Measurements from ENCODE around the gene HRK. TPM values are rescaled to one million over a fixed set of nuclear protein-coding genes. Genes with fewer than 3 reads are reported as not detected.
"Not testable (repeated sequence)": the region's sequence is repeated elsewhere in the genome, so short reads cannot be mapped to it uniquely, and the experiment has no call there.

HRK gene
- total RNA-seq, 1 experiment from 2014 or later = 11.9 TPM

DNA sequence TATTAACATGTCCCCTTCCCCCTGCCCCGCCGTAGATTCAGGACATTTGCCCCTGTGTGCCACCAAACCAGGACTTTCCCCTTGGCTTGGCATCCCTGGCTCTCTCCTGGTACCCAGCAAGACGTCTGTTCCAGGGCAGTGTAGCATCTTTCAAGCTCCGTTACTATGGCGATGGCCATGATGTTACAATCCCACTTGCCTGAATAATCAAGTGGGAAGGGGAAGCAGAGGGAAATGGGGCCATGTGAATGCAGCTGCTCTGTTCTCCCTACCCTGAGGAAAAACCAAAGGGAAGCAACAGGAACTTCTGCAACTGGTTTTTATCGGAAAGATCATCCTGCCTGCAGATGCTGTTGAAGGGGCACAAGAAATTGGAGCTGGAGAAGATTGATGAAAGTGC, 28.9 kb downstream of the HRK start:
- in situ Hi-C loops (cut with HindIII; ENCODE audit: low pct_unique_long_range_greater_than_20kb, low sequenced_read_pairs) = no loop called here
- no peak for DNase-seq (ENCODE audit: low read depth, low spot score)

DNA sequence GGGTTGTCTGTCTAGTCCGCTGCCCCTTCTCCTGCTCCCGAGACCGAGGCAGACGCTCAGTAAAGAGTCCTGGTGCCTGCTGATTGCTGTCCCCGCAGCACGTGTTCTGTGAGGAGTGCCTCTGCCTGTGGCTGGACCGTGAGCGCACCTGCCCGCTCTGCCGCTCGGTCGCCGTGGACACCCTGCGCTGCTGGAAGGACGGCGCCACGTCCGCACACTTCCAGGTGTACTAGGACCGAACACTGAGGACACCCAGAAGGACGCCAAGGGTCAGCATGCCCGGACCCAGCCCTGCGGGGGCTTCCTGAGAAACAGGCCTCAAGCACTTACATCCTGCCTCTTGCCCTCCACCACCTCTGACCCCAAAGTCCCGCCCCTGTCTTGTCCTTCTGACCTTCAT, 32.0 kb downstream of the HRK start:
- no peak for DNase-seq (ENCODE audit: low read depth, low spot score)
- in situ Hi-C loops (cut with HindIII; ENCODE audit: low pct_unique_long_range_greater_than_20kb, low sequenced_read_pairs) = no loop called here

DNA sequence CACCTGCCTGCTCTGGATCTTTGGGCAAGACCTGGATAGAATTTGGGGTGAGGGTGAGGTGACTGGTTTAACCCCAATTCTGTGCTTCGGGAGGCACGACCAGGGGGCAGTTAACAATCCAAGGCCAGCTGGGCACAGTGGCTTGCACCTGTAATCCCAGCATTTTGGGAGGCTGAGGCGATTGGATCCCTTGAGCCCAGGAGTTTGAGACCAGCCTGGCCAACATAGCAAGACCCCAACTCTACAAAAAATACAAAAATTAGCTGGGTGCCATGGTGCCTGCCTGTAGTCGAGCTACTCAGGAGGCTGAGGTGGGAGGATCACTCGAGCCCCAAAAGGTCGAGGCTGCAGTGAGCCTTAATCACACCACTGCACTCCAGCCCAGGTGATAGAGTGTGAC, 38.2 kb downstream of the HRK start:
- in situ Hi-C loops (cut with HindIII; ENCODE audit: low pct_unique_long_range_greater_than_20kb, low sequenced_read_pairs) = no loop called here
- DNase-seq (ENCODE audit: low read depth, low spot score) = no peak

DNA sequence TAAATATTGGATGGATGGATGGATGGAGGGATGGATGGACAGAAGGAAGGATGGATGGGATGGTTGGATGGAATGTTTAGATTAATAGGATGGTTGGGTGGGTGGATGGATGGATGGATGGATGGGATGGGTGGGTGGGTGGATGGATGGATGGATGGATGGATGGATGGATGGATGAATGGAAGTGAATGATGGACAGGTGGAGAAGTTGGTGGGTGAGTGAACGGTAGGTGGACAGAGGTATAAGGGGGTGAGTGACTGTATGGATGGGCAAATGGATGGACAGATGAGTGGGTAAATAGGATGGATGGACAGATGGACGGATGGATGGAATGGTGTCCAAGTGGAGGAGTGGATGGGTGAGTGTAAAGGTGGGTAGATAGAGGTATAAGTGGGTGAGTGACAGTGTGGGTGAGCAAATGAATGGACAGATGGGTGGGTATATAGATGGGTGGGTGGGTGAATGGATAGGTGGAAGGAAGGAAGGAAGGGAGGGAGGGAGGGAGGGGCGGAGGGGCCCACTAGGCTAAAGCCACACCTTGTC, 41.9 kb downstream of the HRK start:
- in situ Hi-C loops (cut with HindIII; ENCODE audit: low pct_unique_long_range_greater_than_20kb, low sequenced_read_pairs) = no loop called here
- no peak for DNase-seq (ENCODE audit: low read depth, low spot score)

DNA sequence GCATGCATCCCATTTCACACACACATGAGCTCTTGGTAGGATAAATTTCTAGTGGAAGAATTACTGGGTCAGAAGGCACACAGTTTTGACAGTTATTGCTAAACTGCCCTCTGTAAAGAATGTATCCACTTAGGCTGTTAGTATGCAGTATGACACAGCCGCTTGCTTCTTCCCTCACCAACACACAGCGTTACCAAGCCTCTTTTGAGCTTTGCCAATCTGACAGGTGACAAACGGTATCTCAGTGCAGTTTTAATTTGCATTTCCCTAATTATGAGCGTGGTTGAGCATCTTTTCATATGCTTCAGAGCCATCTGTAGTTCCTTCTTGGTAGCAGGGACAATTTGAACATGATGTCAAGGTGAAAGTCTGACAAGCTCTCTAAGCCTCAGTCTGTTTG, 42.9 kb downstream of the HRK start:
- no peak for DNase-seq (ENCODE audit: low read depth, low spot score)
- in situ Hi-C loops (cut with HindIII; ENCODE audit: low pct_unique_long_range_greater_than_20kb, low sequenced_read_pairs) = no loop called here

DNA sequence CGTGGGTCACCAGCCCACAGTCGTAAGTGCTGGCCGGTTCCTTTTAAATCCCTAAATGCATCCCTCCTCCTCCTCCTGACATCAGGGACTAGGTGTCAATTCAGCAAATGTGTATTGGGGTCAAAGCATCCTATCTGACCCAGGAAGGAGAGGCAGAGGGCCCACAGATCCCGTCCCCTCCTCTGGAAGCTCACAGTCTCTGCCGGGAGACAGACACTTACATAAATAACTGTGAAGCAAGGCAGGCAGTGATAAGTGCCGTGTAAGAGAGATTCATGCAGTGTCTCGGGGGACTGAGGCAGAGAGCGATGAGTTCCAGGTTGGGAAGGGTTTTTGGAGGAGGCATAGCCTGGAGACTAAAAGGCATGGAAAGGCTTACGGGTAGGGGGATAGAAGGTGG, 44.1 kb downstream of the HRK start:
- DNase-seq (ENCODE audit: low read depth, low spot score) = no peak
- in situ Hi-C loops (cut with HindIII; ENCODE audit: low pct_unique_long_range_greater_than_20kb, low sequenced_read_pairs) = no loop called here

DNA sequence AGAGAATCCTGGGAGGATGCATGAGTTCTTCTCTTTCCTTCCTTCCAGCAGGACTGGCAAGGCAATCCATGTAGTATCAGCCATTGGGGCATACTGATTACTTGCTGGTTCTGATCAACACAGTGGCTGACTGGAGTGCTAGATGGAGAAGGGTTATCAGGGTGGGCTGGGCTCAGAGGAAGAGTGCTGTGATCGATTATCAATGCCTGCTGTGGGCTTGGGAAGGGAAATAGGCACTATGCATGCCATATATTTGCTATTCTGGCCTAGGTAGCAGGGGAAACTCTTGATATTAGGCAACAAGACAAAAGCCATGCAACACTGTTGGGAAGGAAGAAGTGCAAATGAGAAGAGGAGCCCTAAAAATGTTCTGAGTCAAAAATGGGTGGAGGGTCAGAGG, 45.8 kb downstream of the HRK start:
- in situ Hi-C loops (cut with HindIII; ENCODE audit: low pct_unique_long_range_greater_than_20kb, low sequenced_read_pairs) = no loop called here
- no peak for DNase-seq (ENCODE audit: low read depth, low spot score)

DNA sequence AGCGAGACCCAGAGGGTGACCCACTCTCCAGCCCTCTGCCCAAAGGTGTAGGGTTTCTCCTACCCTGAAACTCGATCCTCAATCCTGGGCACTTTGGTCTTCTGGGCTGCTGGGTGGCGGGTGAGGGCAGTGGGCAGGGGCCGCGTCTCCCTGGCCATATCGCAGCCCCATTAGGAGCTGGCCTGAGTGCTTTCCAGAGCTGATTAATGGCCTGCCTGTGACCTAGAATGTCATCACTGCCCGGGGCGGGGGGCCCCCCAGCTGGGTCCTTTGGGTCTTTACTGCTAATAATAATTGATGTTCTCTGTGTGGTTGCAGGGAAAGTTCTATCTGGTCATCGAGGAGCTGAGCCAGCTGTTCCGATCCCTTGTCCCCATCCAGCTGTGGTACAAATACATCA, 47.8 kb downstream of the HRK start:
- in situ Hi-C loops (cut with HindIII; ENCODE audit: low pct_unique_long_range_greater_than_20kb, low sequenced_read_pairs) = no loop called here

DNA sequence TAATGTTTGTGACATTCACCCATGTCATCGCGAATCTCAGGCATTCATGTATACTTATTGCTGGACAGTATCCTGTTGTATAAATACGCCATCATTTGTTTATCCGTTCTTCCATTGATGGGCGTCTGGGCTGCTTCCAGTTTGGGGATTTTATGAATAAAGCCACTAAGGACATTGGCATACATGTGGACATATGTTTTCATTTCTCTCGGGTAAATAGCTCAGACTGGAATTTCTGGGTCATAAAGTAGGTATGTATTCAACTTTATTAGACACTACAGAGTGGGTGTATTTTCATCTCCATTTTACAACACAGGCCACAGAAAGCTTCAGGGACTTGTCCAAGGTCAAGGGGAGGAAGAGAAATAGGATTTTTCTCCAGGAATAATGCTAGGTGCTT, 48.9 kb downstream of the HRK start:
- in situ Hi-C loops (cut with HindIII; ENCODE audit: low pct_unique_long_range_greater_than_20kb, low sequenced_read_pairs) = no loop called here
- no peak for DNase-seq (ENCODE audit: low read depth, low spot score)

More for the DNA sequence above, 47.8 kb downstream of the HRK start:
- no peak for DNase-seq (ENCODE audit: low read depth, low spot score)

DNA sequence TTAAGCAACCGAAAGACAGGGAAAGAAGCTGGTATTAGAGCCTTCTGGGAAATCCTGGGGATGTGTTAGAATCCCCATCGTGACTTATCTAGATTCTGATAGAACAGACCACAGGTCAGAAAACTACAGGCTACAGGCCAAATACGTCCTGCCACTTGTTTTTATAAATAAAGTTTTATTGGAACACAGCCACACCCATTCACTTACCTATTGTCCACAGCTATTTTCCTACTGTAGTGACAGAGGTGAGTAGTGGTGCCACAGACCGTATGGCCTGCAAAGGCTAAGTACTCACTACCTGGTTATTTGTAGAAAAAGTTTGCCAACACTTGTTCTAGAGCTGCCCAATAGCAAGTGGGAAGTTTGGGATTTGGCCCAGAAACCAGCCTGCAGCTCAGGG, 53.8 kb downstream of the HRK start:
- DNase-seq (ENCODE audit: low read depth, low spot score) = no peak
- in situ Hi-C loops (cut with HindIII; ENCODE audit: low pct_unique_long_range_greater_than_20kb, low sequenced_read_pairs) = no loop called here

DNA sequence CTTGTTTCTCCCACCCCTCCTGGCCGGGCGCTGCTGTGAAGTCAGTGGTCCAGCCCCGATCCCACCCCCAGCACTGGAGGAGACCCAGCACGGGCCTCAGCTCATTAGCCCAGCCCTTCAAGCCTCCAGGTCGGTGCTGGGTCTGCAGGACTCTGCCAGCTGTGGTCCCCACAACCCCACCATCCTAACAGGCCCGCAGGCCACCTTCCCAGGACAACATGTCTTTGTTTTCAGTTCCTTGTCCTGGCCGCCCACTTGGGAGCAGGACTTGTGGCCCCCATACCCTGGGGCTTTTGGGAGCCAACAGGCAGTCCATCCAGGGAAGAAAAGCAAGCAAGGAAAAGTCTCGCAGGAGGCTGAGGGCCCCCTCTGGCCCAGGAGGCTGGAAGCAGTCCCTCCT, 60.0 kb downstream of the HRK start:
- DNase-seq (ENCODE audit: low read depth, low spot score) = no peak
- in situ Hi-C loops (cut with HindIII; ENCODE audit: low pct_unique_long_range_greater_than_20kb, low sequenced_read_pairs) = no loop called here

DNA sequence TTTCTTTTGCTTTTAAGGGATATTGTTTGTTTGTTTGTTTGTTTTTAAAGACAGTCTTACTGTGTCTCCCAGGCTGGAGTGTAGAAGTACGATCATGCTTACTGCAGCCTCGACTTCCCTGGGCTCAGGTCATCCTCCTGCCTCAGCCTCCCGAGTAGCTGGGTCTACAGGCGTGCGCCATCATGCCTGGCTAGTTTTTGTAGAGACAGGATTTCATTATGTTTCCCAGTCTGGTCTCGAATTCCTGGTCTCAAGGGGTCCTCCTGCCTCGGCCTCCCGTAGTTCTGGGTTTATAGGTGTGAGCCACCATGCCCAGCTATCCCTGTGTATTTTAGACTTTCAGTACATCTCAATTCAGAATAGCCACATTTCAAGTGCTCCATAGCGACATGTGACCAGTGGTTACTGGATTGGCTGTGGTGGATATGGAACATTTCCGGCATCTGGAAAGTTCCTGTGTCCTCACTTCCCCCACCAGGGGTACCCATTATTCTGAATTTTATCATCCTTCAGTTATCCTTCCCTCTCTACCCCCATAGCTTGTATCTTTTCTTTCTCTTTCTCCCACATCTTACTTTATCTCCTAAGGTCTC, 61.1 kb downstream of the HRK start:
- in situ Hi-C loops (cut with HindIII; ENCODE audit: low pct_unique_long_range_greater_than_20kb, low sequenced_read_pairs) = no loop called here
- DNase-seq (ENCODE audit: low read depth, low spot score) = peak; percentile 45

DNA sequence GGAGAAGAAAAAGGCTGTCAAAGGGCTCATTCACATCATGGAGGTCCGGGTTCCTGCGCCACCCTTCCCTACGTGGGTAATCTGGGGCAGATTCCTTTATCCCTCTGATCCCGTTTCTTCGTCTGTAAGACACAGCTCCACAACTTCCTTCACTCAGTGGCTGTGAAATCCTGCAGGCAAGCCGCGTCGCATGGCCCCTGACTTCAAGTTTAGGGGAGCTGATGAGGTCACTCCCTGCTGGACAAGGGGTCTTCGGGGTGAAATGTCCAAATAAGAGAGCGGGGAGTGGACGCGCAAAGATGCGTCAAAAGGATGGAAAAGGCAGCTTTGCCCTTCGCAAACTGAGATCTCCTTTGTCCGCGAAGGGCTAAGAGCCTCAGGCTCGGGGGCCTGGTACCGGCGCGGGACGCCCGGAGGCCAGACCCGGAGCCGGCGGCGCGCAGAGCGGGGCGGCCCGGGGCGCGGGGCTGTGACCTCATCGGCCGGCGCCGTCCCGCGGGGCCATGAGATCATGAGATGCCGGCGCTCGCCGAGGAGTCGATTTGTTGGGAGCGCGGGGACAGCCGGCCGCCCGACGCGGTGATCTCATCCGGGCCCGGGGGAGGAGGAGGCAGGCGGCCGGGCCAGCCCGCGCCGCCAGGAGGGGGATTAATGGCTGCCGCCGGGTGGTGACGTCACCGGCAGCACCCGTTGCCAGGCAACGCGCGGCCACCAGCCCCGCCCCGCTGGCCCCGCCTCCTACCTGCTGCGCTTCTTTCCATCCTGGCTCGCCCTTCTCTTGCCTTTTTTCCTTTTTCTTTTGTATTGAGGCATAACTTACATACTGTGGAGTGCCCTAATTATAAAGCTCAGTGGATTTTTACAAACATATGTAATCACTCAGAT, 62.1 kb downstream of the HRK start:
- in situ Hi-C loops (cut with HindIII; ENCODE audit: low pct_unique_long_range_greater_than_20kb, low sequenced_read_pairs) = no loop called here
- peak; percentile 82 for DNase-seq (ENCODE audit: low read depth, low spot score)

DNA sequence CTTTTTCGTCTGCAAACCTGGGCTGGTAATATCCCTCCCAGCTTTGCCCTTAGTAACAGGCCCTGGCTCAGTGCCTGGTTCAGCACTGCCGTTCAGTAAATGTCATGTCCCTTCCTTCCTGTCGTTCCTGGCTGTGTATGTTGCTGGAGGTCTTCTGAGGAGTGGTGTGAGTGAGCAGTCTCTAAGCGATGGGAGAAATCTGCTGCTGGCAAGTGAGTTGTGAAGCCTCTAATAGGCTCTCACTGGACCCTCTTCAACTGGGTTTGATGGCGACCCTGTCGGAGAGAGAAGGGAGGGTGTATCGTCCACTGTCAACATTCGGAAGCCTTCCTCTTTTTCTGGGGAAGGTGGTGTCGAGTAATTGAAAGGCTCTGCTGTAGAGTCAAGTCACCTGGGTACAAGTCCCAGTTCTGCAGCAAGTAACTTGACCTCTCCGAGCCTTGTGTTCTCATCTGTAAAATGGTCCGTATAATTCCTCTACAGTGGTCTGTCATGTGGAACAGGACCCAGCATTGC, 62.8 kb downstream of the HRK start:
- DNase-seq (ENCODE audit: low read depth, low spot score) = peak; percentile 56
- in situ Hi-C loops (cut with HindIII; ENCODE audit: low pct_unique_long_range_greater_than_20kb, low sequenced_read_pairs) = no loop called here

DNA sequence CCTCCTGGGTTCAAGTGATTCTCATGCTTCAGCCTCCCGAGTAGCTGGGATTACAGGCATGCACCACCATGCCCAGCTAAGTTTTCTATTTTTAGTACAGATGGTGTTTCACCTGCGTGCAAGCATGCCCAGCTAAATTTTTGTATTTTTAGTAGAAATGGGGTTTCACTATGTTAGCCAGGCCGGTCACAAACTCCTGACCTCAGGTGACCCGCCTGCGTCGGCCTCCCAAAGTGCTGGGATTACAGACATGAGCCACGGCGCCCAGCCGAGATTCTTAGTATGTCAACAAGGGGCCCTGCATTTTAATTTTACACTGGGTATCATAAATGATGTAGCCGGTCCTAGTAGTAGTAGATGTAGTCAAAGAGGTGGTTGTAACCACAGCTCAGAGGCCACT, 66.5 kb downstream of the HRK start:
- in situ Hi-C loops (cut with HindIII; ENCODE audit: low pct_unique_long_range_greater_than_20kb, low sequenced_read_pairs); DNase-seq (ENCODE audit: low read depth, low spot score): not testable (repeated sequence)

DNA sequence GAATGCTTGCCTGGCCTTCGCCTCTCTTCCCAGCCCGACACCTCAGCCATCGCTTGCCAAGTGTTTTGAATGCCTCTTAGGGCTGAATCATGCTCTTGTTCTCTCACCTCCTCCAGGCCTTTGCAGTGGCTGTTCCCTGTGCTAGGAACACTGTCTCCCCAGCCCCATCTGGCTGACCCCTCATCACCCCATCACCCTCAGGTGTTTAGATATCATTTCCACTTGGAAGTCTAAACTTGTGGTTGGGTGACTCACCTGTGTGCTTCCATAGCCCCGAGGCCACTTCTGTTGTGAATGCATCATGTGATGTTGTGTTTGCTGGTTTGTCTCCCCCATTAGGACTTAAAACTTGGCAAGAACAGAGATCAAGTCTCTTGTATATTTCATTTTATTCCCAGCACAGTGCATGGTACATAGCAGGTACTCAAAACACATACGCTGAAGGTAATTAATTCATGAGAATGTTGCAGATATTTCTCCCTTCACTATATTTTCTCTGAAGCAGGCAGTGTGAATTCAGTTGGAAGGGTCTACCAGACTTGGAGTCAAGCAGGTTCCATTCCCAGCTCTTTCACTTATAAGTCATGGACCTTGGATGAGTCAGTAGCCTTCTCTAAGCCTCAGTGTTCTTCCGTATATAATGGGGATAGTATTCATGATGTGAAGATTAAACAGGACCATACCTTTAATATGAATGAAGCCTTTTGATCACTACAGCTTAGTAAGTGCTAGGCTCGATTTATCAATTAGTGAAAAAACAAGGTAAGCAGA, 67.8 kb downstream of the HRK start:
- peak; percentile 9 for DNase-seq (ENCODE audit: low read depth, low spot score)
- in situ Hi-C loops (cut with HindIII; ENCODE audit: low pct_unique_long_range_greater_than_20kb, low sequenced_read_pairs) = no loop called here

DNA sequence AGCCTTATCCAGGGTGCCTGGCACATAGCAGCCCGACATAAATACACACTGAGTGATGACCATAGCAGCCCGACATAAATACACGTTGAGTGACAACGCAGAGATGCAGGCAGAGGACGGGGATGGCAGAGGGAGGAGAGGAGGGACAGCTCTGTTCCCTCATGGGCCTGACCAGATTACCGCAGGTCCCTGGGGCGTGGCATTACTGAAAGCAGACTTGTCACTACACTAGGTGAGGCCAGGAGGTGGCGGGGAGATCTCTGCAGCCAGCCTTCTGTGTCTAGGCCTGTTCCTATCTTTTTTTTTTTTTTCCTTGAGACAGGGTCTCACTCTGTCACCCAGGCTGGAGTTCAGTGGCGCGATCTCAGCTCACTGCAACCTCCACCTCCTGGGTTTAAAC, 69.0 kb downstream of the HRK start:
- DNase-seq (ENCODE audit: low read depth, low spot score) = no peak
- in situ Hi-C loops (cut with HindIII; ENCODE audit: low pct_unique_long_range_greater_than_20kb, low sequenced_read_pairs) = no loop called here

All from SK-MEL-5 (cell line).